Mucosa of gallbladder (tissue), 1 donor: Measurements from ENCODE around the gene LUZP1. TPM values are rescaled to one million over a fixed set of nuclear protein-coding genes. Genes with fewer than 3 reads are reported as not detected.

Source experiments
- DNase-seq: peaks from one replicate; pipeline ENCODE4 v3.0.0-alpha.2; 2020; ENCODE audit warnings: low spot score
- total RNA-seq: library from RNA; stranded (reverse); gene quantifications from one replicate; pipeline ENCODE4 v1.2.1, GENCODE V29; 2021
- donor health status: DM: no; HTN: no; CAD: no.

LUZP1 gene
- total RNA-seq, 1 donor from 2014 or later = 40.8 TPM

GRCh38 chr1:23116921-23117699 is 51.5 kb downstream of the LUZP1 start:
- DNase-seq = no peak

GRCh38 chr1:23116216-23116836 is 52.3 kb downstream of the LUZP1 start:
- DNase-seq = no peak

- DNase-seq = no peak
Measured at GRCh38 chr1:23114424-23115079, 54.1 kb downstream of the LUZP1 start.

GRCh38 chr1:23111600-23112535 is 56.8 kb downstream of the LUZP1 start:
- DNase-seq = no peak

GRCh38 chr1:23110391-23110790 is 58.3 kb downstream of the LUZP1 start:
- DNase-seq = no peak

- DNase-seq = no peak
Measured at GRCh38 chr1:23108918-23109533, 59.6 kb downstream of the LUZP1 start.

- no peak for DNase-seq
Measured at GRCh38 chr1:23103001-23103889, 65.4 kb downstream of the LUZP1 start.

- no peak for DNase-seq
Measured at GRCh38 chr1:23102289-23102688, 66.4 kb downstream of the LUZP1 start.

- no peak for DNase-seq
Measured at GRCh38 chr1:23101887-23102286, 66.8 kb downstream of the LUZP1 start.

- DNase-seq = no peak
Measured at GRCh38 chr1:23101101-23101827, 67.4 kb downstream of the LUZP1 start.

- DNase-seq = peak; percentile 34
Measured at GRCh38 chr1:23100074-23100748, 68.4 kb downstream of the LUZP1 start.

GRCh38 chr1:23099171-23099536 is 69.5 kb downstream of the LUZP1 start:
- no peak for DNase-seq

- DNase-seq = peak; percentile 69
Measured at GRCh38 chr1:23098463-23099170, 70.0 kb downstream of the LUZP1 start.

- no peak for DNase-seq
Measured at GRCh38 chr1:23097316-23097715, 71.3 kb downstream of the LUZP1 start.

GRCh38 chr1:23092447-23092846 is 76.2 kb downstream of the LUZP1 start:
- no peak for DNase-seq

- no peak for DNase-seq
Measured at GRCh38 chr1:23091545-23091944, 77.1 kb downstream of the LUZP1 start.

- no peak for DNase-seq
Measured at GRCh38 chr1:23090056-23090455, 78.6 kb downstream of the LUZP1 start.

- no peak for DNase-seq
Measured at GRCh38 chr1:23088027-23088426, 80.6 kb downstream of the LUZP1 start.
